A673 (cell line): ENCODE results near the gene LRP1B. TPM values are rescaled to one million over a fixed set of nuclear protein-coding genes. Genes with fewer than 3 reads are reported as not detected.

Experiments used
- BruUV-seq: library from RNA; stranded (reverse); fragments of 400-500 nt; replicated peaks from 2 replicates; lab custom pipeline; 2021; lab: Mats Ljungman, UMichigan
- CTCF ChIA-PET: fragments of 300-600 bp; sonication (Branson Sonifier 250); formaldehyde crosslinking; loops from one replicate; lab custom pipeline; 2022; ENCODE audit warnings: antibody characterized with exemption; lab: Charles Lee
- POLR2A ChIA-PET: fragments of 300-600 bp; sonication (Branson Sonifier 250); formaldehyde crosslinking; loops from one replicate; lab custom pipeline; 2022; ENCODE audit warnings: antibody characterized with exemption; ENCODE audit not compliant: low non-redundant PET; lab: Charles Lee
- DNase-seq: peaks from one replicate; pipeline ENCODE4 v3.0.0-alpha.2; 2015; ENCODE audit warnings: low spot score
- H3K27ac ChIP-seq: fragments of 200-600 bp; sonication (generic); 2 replicates; pipeline ENCODE4 v1.5.1; 2016; ENCODE audit warnings: mixed run types, low read depth, mild to moderate bottlenecking, mixed read lengths, antibody characterized with exemption, low read length; ENCODE audit not compliant: poor library complexity, severe bottlenecking
- H3K27me3 ChIP-seq: fragments of 200-600 bp; sonication (generic); replicated peaks from 2 replicates; pipeline ENCODE4 v1.6.1; 2017; ENCODE audit warnings: mixed run types, low read depth, mild to moderate bottlenecking, mixed read lengths, antibody characterized with exemption, low read length; ENCODE audit not compliant: insufficient read depth, poor library complexity
- H3K36me3 ChIP-seq: fragments of 200-600 bp; sonication (generic); 2 replicates; pipeline ENCODE4 v1.6.1; 2016; ENCODE audit warnings: mixed run types, mild to moderate bottlenecking, mixed read lengths, antibody characterized with exemption, low read length; ENCODE audit not compliant: insufficient read depth, poor library complexity, severe bottlenecking
- H3K4me1 ChIP-seq: fragments of 200-600 bp; sonication (generic); 2 replicates; pipeline ENCODE4 v1.6.1; 2017; ENCODE audit warnings: mixed run types, mild to moderate bottlenecking, mixed read lengths, antibody characterized with exemption, low read length; ENCODE audit not compliant: insufficient read depth, poor library complexity, severe bottlenecking
- H3K4me3 ChIP-seq: fragments of 200-600 bp; sonication (generic); 2 replicates; pipeline ENCODE4 v1.5.1; 2016; ENCODE audit warnings: low read depth, mixed run types, mild to moderate bottlenecking, mixed read lengths, low read length; ENCODE audit not compliant: poor library complexity, severe bottlenecking
- H3K9me3 ChIP-seq: fragments of 200-600 bp; sonication (generic); 2 replicates; pipeline ENCODE4 v1.6.1; 2016; ENCODE audit warnings: mixed run types, low read depth, mild to moderate bottlenecking, mixed read lengths, antibody characterized with exemption, low read length; ENCODE audit not compliant: poor library complexity, severe bottlenecking
- EZH2 ChIP-seq: fragments of 200-600 bp; sonication (generic); IDR thresholded peaks from 2 replicates; pipeline ENCODE4 v1.6.1; 2017; ENCODE audit warnings: borderline replicate concordance, low read depth, mild to moderate bottlenecking, mixed read lengths, antibody characterized with exemption, low read length; ENCODE audit not compliant: poor library complexity, severe bottlenecking
- intact Hi-C: fragments of 100-400 bp; cut with micrococcal nuclease; formaldehyde crosslinking; loops from one replicate; pipeline ENCODE4 v1.10.0; 2022; ENCODE audit not compliant: unreplicated experiment
- total RNA-seq: library from RNA; stranded (reverse); gene quantifications from 2 replicates; pipeline ENCODE4 v1.2.3, GENCODE V29; 2021
- TF ChIP-seq, protein P1 (sequence below): fragments of 300-800, 200-600 bp; sonication (generic); conservative IDR thresholded peaks from 2 replicates; pipeline ENCODE4 v1.5.1; 2017; ENCODE audit warnings: low read depth, mild to moderate bottlenecking, antibody characterized with exemption, low read length, moderate library complexity, mixed read lengths

The LRP1B gene
- total RNA-seq, 1 experiment from 2014 or later: 9.9 TPM

DNA sequence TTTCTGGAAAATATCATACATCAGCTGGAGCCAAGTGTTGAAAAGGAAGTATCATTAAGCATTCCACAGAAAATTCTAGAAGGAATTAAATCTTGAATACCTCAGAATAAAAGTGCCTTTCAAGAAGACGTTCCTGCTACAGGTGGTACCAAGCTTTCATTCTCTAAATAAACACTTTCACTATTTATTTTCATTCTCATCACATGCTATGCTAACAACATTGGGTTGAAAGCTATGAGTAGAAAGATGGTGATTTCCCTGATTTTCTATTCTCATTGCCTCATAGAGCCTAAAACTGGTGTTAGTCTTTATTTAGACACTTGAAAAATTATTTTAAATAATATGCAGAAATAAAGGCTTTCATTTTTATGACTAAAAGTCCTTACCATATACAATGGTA, 324.7 kb downstream of the LRP1B start:
- no peak for DNase-seq
- H3K36me3 ChIP-seq: no peaks in the 10 kb centered on the region
- no peak overlapping the region for H3K4me3 ChIP-seq
- TF ChIP-seq, protein P1, sequence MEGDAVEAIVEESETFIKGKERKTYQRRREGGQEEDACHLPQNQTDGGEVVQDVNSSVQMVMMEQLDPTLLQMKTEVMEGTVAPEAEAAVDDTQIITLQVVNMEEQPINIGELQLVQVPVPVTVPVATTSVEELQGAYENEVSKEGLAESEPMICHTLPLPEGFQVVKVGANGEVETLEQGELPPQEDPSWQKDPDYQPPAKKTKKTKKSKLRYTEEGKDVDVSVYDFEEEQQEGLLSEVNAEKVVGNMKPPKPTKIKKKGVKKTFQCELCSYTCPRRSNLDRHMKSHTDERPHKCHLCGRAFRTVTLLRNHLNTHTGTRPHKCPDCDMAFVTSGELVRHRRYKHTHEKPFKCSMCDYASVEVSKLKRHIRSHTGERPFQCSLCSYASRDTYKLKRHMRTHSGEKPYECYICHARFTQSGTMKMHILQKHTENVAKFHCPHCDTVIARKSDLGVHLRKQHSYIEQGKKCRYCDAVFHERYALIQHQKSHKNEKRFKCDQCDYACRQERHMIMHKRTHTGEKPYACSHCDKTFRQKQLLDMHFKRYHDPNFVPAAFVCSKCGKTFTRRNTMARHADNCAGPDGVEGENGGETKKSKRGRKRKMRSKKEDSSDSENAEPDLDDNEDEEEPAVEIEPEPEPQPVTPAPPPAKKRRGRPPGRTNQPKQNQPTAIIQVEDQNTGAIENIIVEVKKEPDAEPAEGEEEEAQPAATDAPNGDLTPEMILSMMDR: no peak
- TF ChIP-seq EZH2: no peak
- H3K9me3 ChIP-seq: no peaks in the 10 kb centered on the region
- ChIA-PET CTCF (no interaction called here), POLR2A (no interaction called here)
- H3K27me3 ChIP-seq: no peaks in the 10 kb centered on the region
- H3K27ac ChIP-seq: no peak overlapping the region
- H3K4me1 ChIP-seq: no peaks in the 10 kb centered on the region
- intact Hi-C loops: no loop called here
- no TSS peak for BruUV-seq

DNA sequence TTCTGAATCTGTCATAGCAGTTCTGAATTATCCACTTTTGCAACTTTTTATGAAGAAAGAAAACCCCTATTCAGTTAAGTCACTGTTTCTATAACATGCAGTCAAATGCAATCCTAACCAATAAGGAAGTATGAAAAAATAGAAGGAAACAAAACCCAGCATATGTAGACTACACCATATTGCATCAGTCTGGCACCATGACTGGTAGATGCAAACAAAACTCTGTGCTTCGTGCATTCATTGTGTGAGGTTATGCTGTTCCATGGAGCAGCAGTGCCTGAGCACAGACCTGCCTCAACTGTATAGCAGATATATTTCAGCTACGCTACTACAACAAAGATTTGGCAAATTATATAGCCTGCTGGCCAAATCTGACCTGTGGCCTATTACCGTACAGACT, 325.5 kb downstream of the LRP1B start:
- Histone ChIP-seq H3K4me3 (no peak overlapping the region), H3K27me3 (no peaks in the 10 kb centered on the region), H3K4me1 (no peaks in the 10 kb centered on the region), H3K27ac (no peak overlapping the region), H3K36me3 (no peaks in the 10 kb centered on the region), H3K9me3 (no peaks in the 10 kb centered on the region)
- ChIA-PET POLR2A (no interaction called here), CTCF (no interaction called here)
- TF ChIP-seq, protein P1: no peak
- TF ChIP-seq EZH2: no peak
- DNase-seq: no peak
- intact Hi-C loops: no loop called here
- no TSS peak for BruUV-seq

DNA sequence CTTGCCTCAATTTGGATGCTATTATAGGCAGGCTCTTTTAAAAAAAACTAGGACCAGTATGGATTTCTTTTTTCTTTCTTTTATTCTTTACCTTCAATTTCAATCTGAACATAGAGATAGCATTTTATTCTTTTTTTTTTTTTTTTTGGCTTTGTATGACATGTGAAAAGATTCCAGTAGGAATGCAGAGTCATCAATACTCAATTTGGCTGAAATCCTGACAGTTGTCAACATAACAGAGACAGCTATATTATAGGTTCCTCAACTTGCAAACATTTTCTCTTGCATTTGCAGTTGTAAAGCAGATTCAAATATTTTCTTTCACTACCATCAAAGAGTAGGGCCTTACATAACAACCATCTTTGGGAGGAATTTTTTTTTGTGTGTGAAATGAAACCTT, 334.4 kb downstream of the LRP1B start:
- Histone ChIP-seq H3K27me3 (no peaks in the 10 kb centered on the region), H3K36me3 (no peaks in the 10 kb centered on the region), H3K27ac (no peak overlapping the region), H3K4me3 (no peak overlapping the region), H3K4me1 (no peaks in the 10 kb centered on the region), H3K9me3 (no peaks in the 10 kb centered on the region)
- no peak for DNase-seq
- ChIA-PET CTCF (no interaction called here), POLR2A (no interaction called here)
- intact Hi-C loops: no loop called here
- no peak for TF ChIP-seq EZH2
- TF ChIP-seq, protein P1: no peak
- BruUV-seq: no TSS peak
